ENCODE data around the gene CSF2RB.

The CSF2RB gene

DNA sequence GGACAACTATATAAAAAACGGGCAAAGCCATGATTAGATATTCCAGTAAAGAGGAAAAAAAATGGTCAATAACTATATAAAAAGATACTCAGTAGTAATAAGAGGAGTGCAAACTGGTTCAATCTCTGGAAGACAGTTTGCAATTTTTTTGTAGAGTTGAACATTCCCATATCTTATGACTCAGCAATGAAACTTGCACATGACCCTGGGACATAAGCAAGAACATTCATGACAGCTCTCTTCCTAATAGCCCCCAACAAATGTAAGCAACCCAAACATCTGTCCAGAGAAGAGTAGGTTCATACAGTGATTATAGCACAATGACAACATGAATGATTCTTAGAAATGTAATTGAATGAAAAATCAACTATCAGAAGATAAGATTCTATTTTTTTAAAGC is 21.8 kb upstream of the CSF2RB start:
- no peak for DNase-seq (ENCODE audit: low spot score)

DNA sequence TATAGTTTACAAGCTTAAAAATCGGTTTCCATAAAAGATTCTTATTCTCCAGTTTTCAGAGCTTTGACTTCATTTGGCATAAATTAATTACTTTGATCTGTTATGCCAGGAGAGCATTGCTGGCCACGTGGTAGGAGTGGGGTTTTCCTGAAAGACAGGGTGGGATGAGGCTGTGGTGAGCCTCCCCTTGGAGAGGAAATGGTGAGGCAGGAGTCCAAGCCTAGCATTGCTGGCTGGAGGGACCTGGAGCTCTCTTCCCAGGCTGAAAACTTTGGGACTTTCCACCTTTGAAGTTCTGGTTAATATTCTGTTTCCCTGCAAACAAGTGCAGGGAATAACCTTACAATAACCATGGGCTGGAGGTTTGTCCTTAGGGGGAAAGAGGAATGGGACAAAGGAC is 21.1 kb upstream of the CSF2RB start:
- no peak for DNase-seq (ENCODE audit: low spot score)

DNA sequence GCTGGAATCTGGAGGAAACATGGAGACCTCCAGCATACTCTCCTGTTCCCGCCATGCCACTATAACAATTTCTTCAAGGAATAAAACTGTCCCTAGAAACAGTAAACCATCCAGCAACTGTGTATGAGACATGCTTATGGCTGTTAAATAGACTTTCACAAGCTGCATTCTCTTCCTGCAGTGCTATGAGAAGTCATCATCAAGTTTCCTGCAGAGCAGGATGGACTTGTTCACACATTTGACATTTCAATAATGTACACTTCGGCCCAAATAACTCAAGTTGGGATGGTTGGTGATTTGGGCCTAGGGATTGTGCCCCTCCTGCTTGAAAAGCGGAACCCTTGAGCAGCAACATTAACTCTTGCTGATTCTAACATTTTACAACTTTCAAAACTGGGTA is 20.2 kb upstream of the CSF2RB start:
- DNase-seq (ENCODE audit: low spot score) = no peak

DNA sequence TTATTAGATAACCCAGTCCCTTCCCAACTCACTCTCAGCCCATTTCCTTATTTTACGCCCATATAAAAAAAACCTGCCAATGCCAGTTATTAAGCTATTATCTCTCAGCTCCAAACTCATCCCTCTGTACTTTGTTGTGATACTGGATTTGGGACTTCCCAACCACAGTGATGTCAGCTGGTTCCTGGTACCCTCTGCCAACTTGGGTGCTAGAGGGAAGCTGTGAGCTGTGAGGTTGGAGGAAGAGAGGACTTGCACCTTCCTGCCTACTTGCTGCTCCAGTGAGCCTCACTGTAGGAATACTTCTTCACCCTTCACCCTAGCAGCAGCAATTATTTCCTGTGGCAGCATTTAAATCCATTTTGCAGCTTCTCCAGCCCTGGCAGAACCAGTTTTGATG is 19.2 kb upstream of the CSF2RB start:
- no peak for DNase-seq (ENCODE audit: low spot score)

DNA sequence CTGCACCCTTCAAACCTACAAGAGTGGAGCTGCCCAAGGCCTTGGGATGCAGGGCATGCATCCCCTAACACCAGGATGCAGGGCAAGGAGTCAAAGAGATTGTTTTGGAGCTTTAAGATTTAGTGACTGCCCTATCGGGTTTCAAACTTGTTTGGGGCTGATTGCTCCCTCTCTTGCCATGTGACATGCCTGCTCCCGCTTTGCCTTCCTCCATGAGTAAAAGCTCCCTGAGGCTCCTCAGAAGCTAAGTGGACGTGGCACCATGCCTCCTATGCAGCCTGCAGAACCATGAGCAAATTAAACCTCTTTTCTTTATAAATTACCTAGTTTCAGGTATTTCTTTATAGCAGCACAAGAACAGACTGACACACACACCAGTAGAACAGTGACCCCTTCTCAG is 15.8 kb upstream of the CSF2RB start:
- no peak for DNase-seq (ENCODE audit: low spot score)

DNA sequence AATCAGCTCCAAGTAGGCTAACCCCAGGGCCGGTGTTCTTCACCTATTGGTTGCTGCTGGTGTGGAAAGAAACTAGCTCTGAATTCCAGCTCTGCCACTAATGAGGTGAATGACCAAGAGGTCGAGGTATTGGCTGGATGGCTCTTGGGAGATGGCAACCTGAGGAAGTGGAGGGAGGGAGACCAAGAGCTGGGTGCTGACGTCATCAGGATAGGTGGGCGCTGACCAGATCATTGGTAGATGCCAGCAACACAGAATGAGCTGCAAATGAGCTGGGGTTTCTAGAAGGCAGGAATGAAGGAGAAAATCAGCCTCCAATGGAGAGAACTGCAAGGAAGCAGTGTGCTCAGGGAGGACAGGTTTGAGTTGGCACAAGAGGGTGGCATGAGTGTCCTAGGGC is 14.7 kb upstream of the CSF2RB start:
- no peak for DNase-seq (ENCODE audit: low spot score)

DNA sequence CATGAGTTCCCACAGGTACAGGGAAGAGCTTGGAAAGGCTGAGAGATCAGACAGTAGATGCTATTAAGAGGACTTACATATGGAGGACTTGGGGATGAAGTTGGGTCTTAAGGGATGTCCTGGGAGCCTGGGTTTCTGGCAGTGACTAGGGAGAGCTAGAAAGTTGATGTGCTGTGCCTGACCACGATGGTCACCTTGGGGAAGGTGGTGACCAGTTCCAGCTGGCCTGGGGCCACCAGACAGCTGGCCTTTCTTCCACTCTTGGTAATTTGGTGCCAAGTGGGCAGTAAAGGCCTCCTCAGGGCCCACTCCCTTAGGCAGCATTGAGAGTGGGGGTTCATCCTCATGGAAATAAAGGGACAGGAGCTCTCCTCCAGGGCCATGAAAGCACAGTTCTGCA is 13.9 kb upstream of the CSF2RB start:
- no peak for DNase-seq (ENCODE audit: low spot score)

DNA sequence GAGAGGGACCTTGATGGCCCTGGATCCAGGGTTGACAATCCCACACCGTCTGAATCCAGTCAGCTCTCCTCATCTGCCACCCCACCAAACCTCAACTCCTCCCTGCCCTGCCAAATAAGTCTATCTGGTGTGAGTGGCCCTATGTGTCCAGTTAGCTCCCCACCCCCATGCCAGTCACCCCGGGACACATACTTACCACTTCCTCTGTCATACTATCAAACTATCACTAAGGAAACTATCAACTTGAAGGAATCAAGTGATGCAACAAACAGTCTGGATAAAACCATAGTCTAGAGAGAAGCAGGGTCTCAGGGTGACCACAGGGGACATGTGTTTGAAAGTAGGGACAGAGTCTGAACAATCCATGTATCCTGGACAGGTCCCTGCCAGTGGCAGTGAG is 13.2 kb upstream of the CSF2RB start:
- no peak for DNase-seq (ENCODE audit: low spot score)

DNA sequence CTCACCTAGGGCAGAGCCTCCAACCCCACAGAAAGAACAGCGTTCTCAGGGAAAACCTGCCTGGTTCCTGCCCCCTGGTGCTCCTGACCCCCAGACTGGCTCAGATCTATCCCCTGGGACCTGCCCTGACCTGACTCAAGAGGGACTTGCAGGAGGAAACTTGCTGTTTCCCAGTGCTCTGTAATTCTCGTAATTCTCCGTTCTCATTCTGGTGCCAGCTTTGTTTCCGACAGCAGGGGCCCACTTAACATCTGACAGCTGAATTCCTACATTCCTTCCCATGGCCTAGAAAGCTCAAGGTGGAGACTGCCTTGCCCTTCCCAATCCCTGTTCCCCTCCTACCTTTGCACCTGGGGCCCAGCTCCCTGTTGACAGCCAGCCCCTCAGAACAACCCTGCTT is 12.5 kb upstream of the CSF2RB start:
- peak; percentile 83 for DNase-seq (ENCODE audit: low spot score)

DNA sequence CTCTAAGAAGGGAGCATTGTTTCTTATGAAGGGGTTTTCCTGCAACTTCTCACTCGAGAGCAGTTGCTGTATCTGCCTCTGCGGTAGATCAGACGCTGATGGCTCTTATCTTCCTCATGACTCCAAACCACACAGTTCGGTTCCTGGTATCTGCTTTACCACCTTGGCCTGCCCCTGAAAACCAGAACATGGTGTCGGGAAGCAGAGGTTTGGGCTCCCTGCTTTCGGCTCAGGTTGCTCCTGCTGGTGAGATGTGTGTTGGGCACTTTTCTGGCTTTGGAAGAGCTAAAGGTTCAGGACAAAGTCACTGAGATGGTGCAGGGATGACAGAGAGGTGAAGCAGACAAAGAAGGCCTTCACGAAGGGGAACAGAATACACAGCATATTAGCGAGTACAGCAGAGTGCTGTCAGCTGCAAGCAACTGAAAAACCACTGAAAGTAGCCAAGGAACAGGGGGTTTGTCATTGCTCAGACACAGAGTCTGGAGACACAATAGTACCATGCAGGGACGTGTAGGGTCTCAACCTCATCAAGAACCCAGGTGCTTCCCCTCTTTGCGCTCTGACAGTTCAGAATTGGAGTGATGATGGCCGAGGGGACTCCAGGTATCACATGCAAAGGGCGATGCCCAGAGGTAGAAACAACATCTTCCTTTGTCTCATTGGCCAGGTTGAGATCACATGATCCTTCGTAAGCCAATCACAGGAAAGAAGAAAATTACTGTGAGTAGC is 11.9 kb upstream of the CSF2RB start:
- no peak for DNase-seq (ENCODE audit: low spot score)

DNA sequence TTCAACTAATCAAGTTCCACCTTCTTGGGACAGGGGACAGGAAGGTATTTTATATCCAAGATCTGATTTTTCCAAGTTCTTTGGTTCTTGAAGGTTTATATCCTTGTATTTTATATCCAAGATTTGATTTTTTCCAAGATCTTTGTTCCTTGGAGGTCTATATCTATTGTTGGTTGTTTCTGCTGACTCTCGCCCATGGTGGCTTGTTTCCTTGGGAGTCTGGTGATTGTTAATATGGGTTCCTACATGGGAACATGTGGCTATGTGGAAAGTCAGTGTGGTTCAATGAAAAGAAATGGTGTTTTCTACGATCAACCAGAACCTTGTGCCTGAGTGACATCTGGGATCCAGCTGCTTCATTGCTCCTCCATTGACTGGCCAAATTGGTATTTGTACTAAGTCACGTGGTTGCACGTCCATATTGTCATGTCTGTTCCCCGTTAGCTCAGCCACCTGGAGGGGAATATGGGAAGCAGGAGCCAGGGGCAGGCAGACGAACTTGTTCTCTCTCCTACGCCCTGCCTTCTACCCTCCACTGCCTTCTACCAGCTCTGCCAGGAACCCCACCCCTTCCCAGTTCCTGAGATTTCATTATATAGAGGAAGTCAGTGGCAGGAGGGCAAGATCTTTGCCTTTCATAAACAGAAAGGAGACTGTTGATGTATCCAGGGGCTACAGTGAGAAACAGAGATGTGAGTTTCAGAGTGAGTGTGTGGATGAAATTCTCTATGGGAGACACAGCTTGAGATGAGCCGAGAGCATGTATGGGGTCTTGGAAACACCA is 11.1 kb upstream of the CSF2RB start:
- no peak for DNase-seq (ENCODE audit: low spot score)

DNA sequence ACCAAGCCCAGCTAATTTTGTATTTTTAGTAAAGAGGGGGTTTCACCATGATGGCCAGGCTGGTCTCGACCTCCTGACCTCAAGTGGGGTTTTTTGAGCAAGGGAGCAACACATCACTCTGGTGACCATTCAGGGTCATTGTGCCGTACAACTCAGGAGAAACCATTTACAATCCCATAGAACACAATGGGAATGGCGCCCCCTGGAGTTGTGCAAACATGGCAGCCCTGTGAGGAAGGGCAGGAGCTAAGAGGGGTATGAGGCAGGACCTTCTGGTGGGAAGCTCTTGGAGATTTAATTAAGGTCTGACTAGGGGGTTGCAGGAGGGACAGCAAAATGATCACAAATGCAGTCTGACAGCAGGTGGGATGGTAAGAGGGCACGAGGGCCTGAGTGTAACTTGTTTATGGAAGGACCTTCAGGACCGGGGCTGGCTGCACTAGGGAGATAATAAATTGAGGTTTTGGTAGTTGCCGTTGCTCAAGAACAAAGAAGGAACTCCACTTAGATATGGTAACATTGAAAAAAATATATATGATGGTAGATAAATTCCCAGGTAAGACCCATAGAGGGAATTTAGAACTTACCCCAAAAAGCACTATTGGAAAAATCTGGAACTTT is 9.1 kb upstream of the CSF2RB start:
- no peak for DNase-seq (ENCODE audit: low spot score)

DNA sequence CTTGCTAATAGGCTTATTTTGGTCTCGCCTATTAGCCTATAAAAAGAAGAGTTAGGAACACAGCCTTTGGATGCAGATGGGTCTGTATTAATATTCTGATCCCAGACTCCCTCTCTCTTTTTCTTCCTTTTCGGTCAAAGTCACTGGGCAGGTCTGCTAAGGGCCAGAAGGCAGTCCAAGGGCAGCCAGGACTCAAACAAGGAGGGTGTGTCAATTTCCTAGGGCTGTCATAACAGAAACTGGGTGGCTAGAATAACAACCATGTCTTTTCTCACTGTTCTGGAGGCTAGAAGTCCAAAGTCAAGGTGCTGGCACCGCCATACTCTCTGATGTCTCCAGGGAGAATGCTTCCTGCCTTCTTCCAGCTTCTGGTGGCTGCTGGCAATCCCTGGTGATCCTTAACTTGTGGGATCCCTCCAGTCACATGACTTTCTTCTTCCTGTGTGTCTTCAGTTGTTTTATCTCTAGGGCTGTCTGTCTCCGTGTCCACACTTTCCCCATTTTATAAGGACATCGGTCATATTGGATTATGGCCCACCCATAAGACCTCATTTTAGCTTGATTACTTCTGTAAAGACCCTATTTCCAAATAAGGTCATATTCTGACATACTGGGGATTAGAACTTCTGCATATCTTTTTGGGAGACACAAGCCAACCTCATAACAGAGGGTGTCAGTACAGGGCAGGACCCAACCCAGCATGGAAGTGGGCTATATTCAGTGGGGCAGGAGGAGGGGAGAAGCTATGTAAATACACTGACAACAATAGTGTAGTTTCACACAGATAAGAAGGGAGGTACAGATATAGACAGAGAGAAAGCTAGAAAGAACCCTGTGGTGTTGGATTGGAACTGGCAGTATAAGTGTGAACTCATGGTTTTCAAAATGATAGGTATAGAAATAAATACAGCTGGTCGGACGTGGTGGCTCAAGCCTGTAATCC is 5.9 kb upstream of the CSF2RB start:
- no peak for DNase-seq (ENCODE audit: low spot score)

DNA sequence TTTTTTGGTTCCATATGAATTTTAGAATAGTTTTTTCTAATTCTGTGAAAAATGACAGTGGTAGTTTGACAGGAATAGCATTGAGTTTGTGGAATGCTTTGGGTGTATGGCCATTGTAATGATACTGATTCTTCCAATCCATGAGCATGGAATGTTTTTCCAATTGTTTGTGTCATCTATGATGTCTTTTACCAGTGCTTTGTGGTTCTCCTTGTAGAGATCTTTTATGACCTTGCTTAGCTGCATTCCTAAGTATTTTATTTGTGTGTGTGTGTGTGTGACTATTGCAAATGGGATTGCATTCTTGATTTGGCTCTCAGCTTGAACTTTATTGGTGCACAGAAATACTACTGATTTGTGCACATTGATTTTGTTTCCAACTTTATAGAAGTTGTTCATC is 3.0 kb upstream of the CSF2RB start:
- no peak for DNase-seq (ENCODE audit: low spot score)

DNA sequence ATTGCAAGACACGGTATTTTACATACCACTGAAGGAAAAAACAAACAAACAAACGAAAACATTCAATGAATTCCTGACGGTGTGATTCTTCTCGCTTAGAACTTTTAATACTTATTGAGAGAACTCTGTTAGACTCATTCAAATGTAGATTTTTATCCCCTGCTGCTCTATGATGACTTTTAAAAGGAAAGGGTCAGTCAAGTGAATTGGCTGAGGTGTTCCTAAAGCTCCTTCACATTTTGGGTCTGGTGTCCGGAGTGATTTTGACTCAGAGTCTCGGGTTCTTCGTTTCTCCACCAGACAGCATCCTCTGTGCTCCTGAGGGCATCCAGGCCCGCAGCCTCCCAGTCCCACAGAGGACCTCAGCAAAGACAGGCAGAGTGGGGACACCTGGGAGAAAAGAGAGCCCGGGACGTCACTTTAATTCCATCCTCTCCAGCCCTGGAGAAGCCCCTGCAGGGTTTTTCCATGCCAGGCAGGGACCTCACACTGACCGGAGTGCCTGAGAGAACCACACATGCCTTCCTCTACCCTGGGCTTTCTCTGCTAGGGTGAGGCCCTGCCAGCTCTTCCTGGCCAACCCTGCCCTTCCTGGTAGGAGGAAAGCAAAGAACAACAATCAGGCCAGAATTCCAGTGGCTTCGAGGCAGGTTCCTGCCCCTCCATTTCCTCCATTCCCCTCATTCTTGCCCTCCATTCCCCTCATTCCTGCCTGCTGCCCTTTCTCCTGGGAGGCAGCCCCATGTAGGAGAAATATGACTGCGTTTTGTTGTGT is 1.4 kb upstream of the CSF2RB start:
- DNase-seq (ENCODE audit: low spot score) = no peak

DNA sequence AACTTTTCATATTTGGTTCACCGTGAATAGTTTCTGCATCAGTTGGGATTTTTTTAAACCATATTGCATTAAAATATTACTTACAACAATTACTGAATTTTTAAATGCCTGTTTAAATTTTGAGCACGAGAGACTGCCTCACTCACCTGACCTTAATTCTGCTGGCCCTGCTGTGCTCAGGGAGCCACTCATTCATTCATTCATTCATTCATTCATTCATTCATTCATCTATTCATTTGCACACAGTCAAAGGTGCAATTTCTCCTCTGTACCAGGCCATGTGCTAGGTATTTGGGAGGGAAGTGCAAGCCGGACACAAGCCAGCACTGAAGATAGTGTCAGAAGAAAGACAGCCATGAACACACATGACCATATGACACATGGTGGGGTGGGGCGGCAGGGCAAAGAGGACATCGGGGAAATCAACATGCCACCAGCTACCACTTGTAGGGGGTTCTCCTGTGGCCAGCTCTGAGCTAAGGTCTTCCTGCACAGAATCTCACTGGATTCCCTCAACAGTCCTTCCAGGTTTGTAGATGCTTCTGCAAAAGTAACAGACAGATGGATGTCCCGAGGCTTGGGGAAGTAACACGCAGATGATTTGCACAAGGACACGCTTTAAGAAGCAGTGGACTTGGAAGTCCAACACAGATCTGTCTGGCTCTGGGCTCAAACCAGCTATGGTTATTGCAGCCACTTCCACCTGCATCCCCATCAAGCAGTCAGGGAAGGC is 568 bp upstream of the CSF2RB start:
- no peak for DNase-seq (ENCODE audit: low spot score)

DNA sequence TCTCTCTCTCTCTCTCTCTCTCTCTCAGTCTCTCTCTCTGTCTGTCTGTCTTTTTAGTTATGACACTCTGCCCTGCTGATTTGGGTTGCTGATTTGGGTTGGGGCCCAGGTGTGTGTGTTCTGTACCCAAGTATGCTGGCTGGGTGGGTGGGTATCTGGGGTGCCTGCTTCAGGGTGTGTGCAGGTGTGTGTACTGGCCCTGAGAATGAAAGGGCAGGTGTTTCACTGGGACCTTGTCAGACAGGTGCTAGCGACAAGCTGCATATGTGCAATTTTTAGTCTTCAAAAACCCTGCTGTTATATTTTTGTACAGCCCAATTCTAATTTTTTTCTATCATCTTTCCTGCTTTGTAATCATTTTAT is 943 bp downstream of the CSF2RB start:
- DNase-seq (ENCODE audit: low spot score) = no peak

DNA sequence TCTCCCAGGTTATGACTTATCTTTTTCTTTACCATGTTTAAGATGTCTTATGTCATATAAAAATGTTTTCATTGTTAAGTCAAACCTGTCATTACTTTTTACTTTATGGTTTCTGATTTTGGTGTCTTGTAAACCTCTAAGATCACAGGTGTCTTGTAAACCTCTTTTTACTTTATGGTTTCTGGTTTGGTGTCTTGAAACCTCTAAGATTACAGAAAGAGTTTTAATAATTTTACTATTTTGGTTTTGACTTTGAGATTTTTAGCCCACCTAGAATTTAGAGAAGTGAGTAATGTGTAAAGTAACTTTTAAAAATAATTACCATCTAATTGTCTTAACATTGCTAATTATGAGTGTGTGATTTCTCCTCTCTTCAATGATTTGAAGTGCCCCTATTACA is 2.6 kb downstream of the CSF2RB start:
- no peak for DNase-seq (ENCODE audit: low spot score)

DNA sequence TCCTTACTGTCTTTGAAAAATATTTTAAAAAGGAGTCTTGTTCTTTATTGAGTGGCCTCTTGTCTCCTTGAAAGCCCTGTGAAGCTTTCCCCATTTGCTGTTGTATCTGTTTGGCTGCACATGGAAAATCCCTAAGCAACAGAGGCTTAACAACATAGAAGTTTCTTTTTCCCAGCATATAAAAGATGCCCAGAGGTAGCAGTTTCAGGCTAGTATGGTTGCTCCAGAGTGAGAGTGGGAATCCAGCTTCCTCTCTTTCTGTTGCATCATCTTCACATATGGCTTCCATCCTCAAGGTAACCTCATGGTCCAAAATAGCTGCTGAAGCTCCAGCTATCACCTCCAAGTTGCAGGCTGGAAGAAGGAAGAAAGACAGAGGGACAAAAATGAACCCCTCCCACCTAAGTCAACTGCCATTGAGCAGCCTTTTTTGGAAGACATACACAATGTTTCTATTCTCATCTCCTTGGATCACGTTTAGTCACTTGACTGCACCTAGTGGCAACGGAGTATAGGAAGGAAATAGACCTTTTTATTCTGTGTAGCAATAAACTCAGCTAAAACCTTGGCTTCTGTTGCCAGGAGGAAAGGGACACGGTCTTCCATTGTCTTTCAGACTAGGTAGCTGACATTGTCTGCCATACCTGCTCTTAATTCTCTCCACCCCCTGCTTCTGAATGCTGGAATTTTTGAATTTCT is 5.3 kb downstream of the CSF2RB start:
- DNase-seq (ENCODE audit: low spot score) = no peak
